HCEC 1CT (cell line): Measurements from ENCODE around the gene MEST.
"Not testable (repeated sequence)": the region's sequence is repeated elsewhere in the genome, so short reads cannot be mapped to it uniquely, and the experiment has no call there.

Experiments used
- DNase-seq: peaks from one replicate; pipeline ENCODE4 v3.0.0-alpha.2; 2017

Gene MEST

GRCh38 chr7:130491841-130492522, at the start of gene MEST:
MEST (plus strand) TSS chr7:130492085; CDS start chr7:130492314, 229 bp downstream.
- peak; percentile 18 for DNase-seq

GRCh38 chr7:130442601-130443000, 49.3 kb upstream of the MEST start:
- no peak for DNase-seq

DNA sequence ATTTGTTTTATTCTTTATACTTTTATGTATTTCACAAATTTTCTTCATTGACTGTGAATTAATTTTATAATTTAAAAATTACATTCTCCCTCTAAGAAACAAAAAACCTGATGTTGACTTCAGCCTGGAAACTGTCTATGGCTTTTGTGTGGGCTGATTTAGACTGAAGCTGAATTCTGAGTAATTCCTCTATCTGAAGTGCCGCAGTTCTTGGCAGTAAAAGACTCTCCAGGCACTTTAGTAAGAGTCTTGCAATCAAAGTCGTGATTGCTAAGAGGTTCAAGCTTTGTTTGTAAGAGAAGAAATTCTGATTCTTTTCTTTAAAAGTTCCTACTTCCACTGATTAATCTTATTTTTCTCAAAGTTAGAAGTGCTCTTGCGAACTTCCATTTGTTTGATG, 47.7 kb upstream of the MEST start:
- no peak for DNase-seq

- DNase-seq = no peak
Measured at GRCh38 chr7:130444751-130445407, 47.0 kb upstream of the MEST start.

DNA sequence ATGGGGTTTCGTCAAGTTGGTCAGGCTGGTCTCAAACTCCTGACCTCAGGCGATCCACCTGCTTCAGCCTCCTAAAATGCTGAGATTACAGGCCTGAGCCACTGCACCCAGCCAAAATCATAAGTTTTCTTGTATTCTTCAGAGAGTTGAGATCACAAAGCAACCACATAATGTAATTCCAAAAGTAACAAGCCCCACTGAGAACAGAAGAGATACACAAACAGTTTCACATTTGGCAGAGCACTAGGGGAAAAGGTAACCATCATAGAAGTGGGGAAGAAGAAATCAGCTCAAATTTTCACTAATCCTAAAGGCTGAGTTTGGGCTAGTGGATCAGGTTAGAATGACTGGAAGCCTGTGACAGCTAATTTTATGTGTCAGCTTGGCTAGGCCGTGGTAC, 45.6 kb upstream of the MEST start:
- no peak for DNase-seq

DNA sequence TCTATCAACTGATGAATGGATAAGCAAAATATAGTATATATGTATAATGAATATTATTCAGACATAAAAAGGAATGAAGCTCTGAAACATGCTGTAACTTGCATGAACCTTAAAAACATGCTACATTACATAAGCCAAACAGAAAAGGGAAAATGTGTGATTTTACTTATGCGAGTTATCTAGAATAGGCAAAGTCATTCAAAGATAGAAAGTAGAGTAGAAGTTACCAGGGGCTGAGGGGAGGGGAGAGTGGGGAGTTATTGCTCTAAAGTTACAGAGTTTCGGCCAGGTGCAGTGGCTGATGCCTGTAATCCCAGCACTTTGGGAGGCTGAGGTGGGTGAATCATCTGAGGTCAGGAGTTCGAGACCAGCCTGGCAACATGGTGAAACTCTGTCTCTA, 40.5 kb upstream of the MEST start:
- DNase-seq = not testable (repeated sequence)

DNA sequence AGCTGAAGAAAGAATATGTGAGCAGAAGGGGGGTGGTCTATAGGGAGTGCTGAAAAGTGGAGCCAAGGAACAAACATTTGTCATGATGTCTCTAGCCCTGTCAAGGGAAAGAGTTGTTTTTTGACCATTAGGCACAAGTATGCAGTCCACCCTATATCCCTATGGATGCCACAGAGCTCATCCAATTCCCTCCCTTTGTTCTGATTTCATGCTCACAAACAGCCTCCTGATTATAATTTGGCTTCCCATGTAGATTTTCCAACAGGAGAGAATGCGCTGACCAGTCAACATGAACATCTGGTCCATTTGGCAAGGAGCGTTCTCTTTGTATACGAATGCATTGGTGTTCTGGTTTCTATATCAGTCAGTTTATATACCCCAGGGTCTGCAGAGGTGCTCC, 38.9 kb upstream of the MEST start:
- no peak for DNase-seq

GRCh38 chr7:130454959-130455358, 36.9 kb upstream of the MEST start:
- DNase-seq = no peak

DNA sequence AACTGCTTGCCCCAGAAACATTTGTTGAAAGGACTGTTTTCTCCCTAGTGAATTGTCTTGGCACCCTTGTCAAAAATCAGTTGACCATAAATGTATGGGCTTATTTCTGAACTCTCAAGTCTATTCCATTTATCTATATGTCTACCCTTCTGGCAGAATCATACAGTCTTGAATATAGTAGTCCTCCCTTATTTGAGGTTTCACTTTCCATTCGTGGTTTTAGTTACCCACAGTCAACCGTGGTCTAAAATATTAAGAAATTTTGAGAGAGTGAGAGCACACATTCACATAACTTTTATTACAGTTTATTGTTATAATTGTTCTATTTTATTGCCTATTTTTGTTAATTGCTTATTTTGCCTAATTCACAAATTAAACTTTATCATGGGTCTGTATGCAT, 33.6 kb upstream of the MEST start:
- DNase-seq = no peak

DNA sequence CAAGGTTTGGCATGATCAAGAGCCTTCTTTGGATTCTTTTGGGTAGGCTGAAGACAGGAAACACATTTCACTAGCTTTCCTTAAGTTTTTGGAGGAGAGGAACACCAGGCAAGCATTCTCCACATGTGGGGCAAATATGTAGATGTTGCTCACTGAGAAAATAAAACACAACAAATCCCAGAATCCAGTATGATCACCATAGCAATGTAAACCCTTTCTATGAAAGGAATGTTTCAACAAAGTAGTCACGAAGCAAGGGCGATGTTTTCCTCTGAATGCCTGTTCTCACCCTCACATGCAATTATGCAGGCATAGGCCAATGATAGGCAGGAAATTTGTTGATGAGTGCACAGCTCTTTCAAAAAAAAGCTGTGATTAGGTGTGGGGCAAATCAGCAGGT, 30.6 kb upstream of the MEST start:
- no peak for DNase-seq

GRCh38 chr7:130463553-130464434, 28.1 kb upstream of the MEST start:
- no peak for DNase-seq

DNA sequence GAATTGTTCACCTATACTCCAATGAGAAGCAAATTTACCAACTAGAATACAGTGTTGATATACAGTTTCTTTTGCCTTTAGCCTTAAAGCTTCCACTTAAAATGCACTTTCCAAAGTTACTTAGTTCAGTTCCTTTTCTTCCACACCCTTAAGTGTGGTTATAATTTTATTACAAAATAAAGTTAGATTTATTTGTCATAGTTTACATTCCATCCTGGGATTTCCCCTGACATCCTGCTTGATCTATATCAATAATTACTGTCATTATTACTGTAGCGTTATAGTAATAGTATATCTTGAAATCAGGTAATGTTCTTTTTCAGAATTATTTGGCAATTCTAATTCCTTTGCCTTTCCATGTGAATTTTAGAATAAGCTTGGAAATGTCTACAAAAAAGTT, 23.3 kb upstream of the MEST start:
- no peak for DNase-seq

- DNase-seq = no peak
Measured at GRCh38 chr7:130471974-130472373, 19.9 kb upstream of the MEST start.

DNA sequence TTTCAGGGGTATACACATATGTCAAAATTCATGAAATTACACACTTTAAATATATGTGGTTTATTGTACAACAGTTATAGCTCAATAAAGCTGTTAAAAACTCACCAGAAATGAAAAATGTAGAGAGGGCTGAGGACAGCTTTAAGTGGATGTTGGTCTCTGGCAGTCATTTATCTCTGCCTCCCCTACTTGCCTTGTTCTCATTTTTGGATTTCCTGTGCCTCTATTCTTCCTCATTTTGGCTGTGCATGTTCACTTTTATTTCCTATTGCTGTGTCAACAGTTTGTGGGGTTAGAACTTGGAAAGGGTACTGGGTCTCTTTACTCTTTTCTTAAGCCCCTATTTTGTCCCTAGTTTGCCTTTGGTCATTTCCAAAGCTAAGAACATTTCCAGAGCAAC, 18.6 kb upstream of the MEST start:
- DNase-seq = no peak

DNA sequence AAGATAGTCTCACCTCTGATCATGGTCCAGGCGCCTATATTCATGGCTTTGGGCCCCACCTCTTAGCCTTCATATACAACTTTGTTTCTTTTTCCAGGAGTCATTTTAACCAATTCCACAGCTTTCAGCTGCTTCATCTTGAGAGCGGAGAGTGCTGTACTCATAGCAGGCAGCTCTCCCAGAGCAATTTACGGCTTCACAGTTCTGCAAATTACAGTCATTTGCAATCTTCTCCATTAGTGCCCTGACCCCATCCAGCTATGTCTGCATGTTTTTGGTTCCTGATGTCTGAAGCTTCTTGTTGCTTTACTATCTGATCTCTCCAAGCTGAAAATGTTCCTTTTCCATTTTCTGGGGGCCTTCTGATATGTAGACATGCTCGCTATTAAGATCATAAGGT, 18.0 kb upstream of the MEST start:
- DNase-seq = no peak

DNA sequence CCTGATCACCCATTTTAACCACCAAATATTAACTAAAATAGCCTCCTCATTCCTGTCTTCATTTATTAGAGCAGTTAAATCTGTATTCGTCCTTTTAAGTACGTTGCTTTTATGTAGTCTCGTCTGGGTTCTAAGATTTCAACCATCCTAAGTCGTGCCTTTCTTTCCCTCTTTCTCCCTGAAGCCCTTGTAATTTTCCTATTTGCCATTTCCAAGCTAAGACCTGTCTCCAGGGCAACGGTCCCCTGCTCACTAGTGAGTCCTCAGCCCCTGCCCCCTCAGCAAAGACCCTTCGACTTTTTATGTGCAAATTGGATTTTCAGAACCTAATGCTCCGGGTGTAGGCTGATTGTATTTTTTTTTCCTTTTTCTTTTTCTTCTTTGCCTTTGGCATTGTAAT, 16.1 kb upstream of the MEST start:
- no peak for DNase-seq

- DNase-seq = no peak
Measured at GRCh38 chr7:130476297-130477150, 15.4 kb upstream of the MEST start.

GRCh38 chr7:130478991-130479390, 12.9 kb upstream of the MEST start:
- no peak for DNase-seq

DNA sequence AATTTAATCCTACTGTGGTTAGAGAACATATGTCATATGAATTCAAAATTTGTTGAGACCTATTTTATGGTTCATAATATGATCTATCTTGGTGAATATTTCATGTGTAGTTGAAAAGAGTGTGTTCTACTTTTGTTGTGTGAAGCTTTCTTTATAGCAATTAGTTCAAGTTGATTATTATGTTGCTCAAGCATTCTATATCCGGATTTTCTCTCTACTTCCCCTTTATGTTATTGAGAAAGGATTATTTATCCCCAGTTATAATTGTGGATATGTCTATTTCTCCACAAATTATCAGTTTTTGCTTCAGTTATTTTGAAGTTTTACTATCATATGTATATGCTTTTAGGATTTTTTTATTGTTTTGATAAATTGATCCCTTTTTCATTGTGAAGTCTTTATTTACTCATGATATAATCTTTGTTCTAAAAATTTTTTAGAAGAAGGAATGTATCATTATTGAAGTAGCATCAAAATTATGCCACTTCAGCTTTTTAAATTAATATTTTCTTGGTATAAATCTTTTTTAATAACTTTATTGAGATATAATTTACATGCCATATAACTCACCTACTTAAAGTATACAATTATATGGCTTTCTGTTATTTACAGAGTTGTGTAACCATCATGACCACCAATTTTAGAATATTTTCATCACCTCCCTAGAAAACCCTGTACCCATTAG, 12.0 kb upstream of the MEST start:
- DNase-seq = no peak

GRCh38 chr7:130481898-130482297, 10.0 kb upstream of the MEST start:
- no peak for DNase-seq

GRCh38 chr7:130483031-130483430, 8.9 kb upstream of the MEST start:
- DNase-seq = no peak

DNA sequence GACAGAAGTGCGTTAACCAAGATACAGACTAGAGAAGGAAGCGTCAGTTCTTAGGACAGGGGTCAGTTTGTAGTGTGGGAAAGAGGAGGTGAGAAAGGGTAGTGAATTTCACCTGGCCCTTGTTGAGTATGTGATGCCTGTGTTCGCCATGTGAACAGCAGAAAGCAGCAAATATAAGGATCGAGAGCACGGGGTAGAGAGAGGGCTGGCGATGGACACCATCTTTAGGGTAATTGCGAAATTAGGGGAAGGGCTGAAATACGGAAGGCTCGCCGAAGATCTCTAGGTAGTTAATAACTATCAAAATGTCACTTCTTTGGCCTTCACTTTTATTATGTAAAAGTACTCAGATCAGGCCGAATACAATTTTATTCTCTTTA, 6.2 kb upstream of the MEST start:
- no peak for DNase-seq
